22Rv1 (cell line): ENCODE results near the gene ACSF3.

Experiments
- ZFX ChIP-seq: fragments of 450-650 bp; IDR thresholded peaks from 2 replicates; pipeline ENCODE4 v1.6.1; 2017; ENCODE audit warnings: antibody characterized with exemption, borderline replicate concordance
- TF ChIP-seq, protein P1 (sequence below): fragments of 450-650 bp; IDR thresholded peaks from 2 replicates; pipeline ENCODE4 v1.5.1; 2017; ENCODE audit warnings: mild to moderate bottlenecking

DNA sequence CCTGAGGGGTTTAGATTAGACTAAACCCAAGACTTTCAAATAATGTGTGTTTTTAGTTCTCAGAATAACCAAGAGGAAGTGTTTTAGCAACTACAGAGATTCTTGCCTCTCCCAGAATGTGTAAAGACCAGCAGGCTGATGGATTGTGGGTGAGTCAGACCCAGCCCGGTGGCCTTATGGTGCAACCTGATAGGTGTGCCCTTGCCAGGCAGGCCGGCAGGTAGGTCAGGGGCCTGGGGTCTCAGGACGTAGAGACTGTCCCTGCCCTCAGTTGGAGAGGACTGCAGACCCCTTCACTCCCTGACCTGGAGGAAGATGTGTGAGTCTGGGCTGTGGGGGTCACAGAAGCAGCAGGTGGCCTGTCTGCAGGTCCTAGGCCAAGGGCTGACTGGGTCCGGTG lies 47.2 kb upstream of the ACSF3 start:
- TF ChIP-seq, protein P1, sequence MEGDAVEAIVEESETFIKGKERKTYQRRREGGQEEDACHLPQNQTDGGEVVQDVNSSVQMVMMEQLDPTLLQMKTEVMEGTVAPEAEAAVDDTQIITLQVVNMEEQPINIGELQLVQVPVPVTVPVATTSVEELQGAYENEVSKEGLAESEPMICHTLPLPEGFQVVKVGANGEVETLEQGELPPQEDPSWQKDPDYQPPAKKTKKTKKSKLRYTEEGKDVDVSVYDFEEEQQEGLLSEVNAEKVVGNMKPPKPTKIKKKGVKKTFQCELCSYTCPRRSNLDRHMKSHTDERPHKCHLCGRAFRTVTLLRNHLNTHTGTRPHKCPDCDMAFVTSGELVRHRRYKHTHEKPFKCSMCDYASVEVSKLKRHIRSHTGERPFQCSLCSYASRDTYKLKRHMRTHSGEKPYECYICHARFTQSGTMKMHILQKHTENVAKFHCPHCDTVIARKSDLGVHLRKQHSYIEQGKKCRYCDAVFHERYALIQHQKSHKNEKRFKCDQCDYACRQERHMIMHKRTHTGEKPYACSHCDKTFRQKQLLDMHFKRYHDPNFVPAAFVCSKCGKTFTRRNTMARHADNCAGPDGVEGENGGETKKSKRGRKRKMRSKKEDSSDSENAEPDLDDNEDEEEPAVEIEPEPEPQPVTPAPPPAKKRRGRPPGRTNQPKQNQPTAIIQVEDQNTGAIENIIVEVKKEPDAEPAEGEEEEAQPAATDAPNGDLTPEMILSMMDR = no peak
- TF ChIP-seq ZFX = no peak
